ENCODE data around the gene IL16.
"Not testable (repeated sequence)": the region's sequence is repeated elsewhere in the genome, so short reads cannot be mapped to it uniquely, and the experiment has no call there.

IL16 gene

GRCh38 chr15:81196576-81197254 lies at the start of gene IL16:
TSS of gene IL16 (plus strand) at chr15:81196879. CDS start at chr15:81225400, 28,521 bp downstream.
- DNase-seq, result no peak

GRCh38 chr15:81151389-81151788 lies 45.3 kb upstream of the IL16 start:
- DNase-seq, result no peak

DNA sequence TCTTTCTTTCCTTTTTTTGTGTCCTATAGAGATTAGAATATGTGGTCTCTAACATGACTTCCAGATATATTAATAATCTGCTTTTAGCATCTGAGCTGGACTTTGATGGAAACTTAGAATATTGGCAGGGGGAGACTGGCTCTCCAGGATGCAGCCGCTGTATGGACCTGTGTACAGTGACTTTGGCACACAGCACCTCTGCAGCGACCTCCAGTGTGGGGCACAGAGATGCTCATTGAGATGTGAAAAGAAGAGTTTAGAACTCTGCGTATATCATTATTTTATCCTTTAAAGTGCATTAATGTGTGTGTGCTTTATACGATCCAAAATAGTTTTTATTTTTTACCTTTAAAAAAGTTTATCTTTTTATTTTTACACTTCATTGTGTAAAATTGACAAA lies 44.3 kb upstream of the IL16 start:
- no peak for DNase-seq

- DNase-seq, result no peak
Observed at GRCh38 chr15:81152799-81153198, 43.9 kb upstream of the IL16 start.

GRCh38 chr15:81155375-81156218 lies 41.1 kb upstream of the IL16 start:
- peak; percentile 83 for DNase-seq

- DNase-seq, result no peak
Observed at GRCh38 chr15:81156324-81156723, 40.4 kb upstream of the IL16 start.

- DNase-seq, result no peak
Observed at GRCh38 chr15:81157195-81157938, 39.3 kb upstream of the IL16 start.

DNA sequence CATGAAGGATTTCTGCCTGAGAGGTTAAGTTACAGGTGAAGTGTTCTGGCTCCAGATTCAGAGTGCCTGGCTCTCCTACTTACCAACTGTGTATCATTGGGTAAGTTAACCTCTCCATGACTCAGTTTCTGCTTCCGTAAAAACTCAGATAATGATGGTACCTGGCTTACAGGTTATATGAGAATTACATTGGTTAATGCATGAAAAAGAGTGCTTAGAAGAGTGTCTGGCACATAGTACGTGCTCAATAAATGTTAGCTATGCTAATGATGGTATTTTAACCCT lies 38.8 kb upstream of the IL16 start:
- DNase-seq, result no peak

GRCh38 chr15:81158561-81158960 lies 38.1 kb upstream of the IL16 start:
- not testable (repeated sequence) for DNase-seq

GRCh38 chr15:81160312-81161159 lies 36.1 kb upstream of the IL16 start:
- DNase-seq, result no peak

DNA sequence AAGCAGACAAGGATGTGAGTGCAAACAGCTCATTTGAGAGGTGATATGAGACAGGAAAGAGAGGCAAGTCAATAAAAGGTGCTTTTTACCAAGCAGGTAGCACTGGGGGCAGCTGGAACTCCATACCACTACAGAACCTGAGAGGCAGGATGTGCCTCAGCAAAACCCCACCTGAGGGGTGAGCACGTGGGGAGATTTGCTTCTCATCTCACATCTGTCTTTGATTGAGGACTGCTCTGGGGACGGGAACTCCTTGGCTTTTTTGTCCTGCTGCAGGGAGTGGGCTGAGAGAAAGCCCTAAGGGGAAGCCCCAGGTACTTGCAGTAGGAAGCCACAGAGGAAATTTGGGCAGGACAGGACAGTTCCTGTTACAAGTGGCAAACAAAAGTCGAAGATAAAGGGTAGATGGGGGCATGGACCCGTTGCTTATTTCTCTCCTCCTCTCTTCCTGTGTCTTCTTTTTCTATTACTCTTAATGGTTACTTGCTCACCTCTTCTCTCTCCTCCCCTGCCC lies 35.5 kb upstream of the IL16 start:
- DNase-seq, result no peak

DNA sequence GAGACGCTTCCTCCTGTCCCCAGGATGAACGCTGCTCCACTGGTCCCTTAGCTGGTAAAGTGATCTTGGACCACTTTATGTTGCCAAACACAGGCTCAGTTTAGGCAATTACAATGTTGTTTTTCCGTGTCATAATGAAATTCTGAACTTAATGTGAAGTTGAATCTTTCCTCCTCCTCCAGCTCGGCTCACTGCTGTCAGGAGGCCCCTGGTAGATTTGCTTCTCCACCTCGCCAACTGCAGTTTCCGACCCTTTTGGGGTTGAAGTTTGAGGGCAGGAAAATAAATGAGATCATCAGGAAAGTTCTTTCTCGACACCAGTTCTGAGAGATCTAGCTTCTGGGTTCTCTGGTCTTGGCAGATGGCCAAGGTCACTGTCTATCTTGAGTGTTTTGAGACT lies 34.8 kb upstream of the IL16 start:
- DNase-seq, result peak; percentile 28

DNA sequence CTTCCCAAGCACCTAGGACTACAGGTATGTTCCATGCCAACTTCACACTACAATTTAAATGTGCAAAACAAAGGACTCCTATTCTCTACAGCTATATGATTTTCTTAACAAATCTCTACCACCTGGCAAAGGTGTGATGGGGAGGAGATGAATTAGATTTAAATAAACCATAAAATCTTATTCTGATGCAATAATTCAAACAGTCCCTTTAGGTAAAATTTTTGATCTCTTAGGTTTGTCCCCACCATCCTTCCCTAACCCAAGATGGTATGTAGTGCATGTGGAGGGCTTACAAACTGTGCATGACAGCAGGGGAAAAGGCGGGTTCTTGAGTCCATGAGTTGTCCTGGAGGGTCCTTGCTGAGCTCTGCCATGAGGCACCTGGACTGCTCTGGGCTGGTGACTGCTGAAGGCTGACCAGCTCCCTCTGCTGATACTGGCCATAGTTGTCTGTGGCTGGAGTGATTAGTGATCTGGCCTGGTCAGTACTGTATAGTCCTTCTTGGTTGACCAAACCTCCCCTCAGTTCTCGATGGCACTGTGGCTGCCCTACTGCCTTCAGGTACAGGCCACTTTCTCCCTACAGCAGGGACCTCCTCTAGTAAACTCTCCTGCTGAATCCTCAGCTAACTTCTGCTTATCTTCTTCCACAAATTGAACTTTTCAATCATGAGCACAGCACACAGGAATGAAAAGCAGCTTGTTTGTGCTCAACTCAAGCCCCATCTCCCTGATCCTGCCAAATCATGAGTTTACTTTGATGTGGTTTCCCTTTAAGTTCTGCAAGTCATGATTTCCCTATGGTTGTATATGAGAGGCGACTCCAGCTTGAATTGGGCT lies 32.5 kb upstream of the IL16 start:
- DNase-seq, result peak; percentile 82

DNA sequence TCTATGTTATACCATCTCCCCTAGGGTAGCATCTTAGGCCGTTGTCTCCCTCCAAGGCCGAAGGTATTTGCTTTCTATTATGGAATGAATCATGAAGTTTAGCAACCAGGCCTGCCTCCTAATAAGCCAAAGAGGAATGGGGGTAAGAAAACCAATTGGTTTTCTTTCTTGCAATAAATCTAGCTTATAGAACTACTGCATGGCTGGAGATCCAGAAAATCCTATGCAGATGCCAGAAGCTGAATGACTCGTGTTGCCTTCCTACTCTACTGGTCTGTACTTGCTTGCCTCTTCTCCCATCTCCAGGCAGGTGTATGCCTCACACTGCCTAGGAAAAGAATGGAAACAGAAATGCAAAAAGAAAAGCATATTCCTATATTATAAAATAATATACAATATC lies 31.1 kb upstream of the IL16 start:
- DNase-seq, result no peak

- no peak for DNase-seq
Observed at GRCh38 chr15:81166636-81167305, 29.9 kb upstream of the IL16 start.

- DNase-seq, result no peak
Observed at GRCh38 chr15:81168131-81168526, 28.6 kb upstream of the IL16 start.

GRCh38 chr15:81168644-81169043 lies 28.0 kb upstream of the IL16 start:
- DNase-seq, result peak; percentile 13

DNA sequence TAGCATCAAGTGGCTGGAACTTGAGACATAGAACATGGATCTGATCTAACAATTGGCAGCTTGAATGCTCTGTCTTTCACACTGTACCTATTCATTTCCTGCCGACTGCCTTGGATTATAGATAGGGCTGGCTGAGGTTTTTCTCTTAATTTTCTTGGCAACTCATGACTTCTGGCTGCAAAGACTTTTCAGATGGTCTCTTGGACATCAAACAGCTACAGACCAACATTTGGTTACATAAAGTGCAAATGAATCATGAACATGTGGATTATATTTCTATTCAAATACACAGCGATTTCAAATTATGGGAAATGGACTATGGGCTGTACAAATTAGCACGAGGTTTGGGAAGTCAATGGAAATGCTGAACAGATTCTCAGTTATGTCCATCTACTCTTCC lies 26.2 kb upstream of the IL16 start:
- DNase-seq, result peak; percentile 31

DNA sequence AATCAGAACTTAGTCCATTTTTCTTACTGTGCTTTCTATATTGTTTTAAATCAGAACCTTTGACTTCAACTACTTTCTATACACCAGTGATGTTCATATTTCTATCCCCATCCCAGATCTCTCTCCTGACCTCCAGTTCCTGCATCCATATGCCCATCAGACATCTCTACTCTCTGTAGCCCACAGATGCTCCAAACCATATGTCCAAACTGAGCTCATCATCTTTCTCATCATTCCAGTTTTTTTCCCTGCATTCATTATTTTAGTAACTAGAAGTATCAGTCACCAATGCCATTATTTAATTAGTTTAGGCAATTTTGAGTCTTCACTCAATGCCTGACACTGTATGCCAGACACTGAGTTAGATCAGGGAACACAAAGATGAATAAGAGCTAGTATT lies 25.4 kb upstream of the IL16 start:
- no peak for DNase-seq

- DNase-seq, result peak; percentile 14
Observed at GRCh38 chr15:81174125-81174791, 22.4 kb upstream of the IL16 start.
